ENCODE data around the gene GDF15.
A peak's percentile ranks its signal among the peaks of the same experiment; 100 is the strongest.
"Not testable (repeated sequence)": the region's sequence is repeated elsewhere in the genome, so short reads cannot be mapped to it uniquely, and the experiment has no call there.

Gene GDF15

GRCh38 chr19:18379803-18380747 is 5.9 kb upstream of the GDF15 start:
- H3K27ac Mint-ChIP-seq, result no peak overlapping the region
- H3K27me3 Mint-ChIP-seq, result peaks cover 5% of the 10 kb centered on the region
- H3K36me3 Mint-ChIP-seq, result no peaks in the 10 kb centered on the region
- no peaks in the 10 kb centered on the region for H3K9me3 Mint-ChIP-seq (ENCODE audit: low read depth)
- no peaks in the 10 kb centered on the region for H3K4me1 Mint-ChIP-seq (ENCODE audit: low read depth)
- no peak overlapping the region for H3K4me3 Mint-ChIP-seq

- no peaks in the 10 kb centered on the region for H3K36me3 Mint-ChIP-seq
- no peaks in the 10 kb centered on the region for H3K4me1 Mint-ChIP-seq (ENCODE audit: low read depth)
- peaks cover 5% of the 10 kb centered on the region for H3K27me3 Mint-ChIP-seq
- H3K9me3 Mint-ChIP-seq (ENCODE audit: low read depth), result no peaks in the 10 kb centered on the region
- H3K4me3 Mint-ChIP-seq, result no peak overlapping the region
- H3K27ac Mint-ChIP-seq, result no peak overlapping the region
Observed at GRCh38 chr19:18380843-18381242, 5.1 kb upstream of the GDF15 start.

- H3K27me3 Mint-ChIP-seq, result peaks cover 15% of the 10 kb centered on the region
- H3K4me3 Mint-ChIP-seq; H3K36me3 Mint-ChIP-seq; H3K9me3 Mint-ChIP-seq (ENCODE audit: low read depth); H3K4me1 Mint-ChIP-seq (ENCODE audit: low read depth); H3K27ac Mint-ChIP-seq: not testable (repeated sequence)
Observed at GRCh38 chr19:18383622-18384021, 2.3 kb upstream of the GDF15 start.

- Mint-ChIP-seq H3K4me1 (ENCODE audit: low read depth) (peaks cover 4% of the 10 kb centered on the region), H3K27me3 (peaks cover 18% of the 10 kb centered on the region), H3K9me3 (ENCODE audit: low read depth) (no peaks in the 10 kb centered on the region), H3K36me3 (no peaks in the 10 kb centered on the region), H3K4me3 (no peak overlapping the region), H3K27ac (no peak overlapping the region)
Observed at GRCh38 chr19:18384775-18385174, 1.2 kb upstream of the GDF15 start.

- Mint-ChIP-seq H3K4me3 (no peak overlapping the region), H3K36me3 (no peaks in the 10 kb centered on the region), H3K4me1 (ENCODE audit: low read depth) (peaks cover 4% of the 10 kb centered on the region), H3K9me3 (ENCODE audit: low read depth) (no peaks in the 10 kb centered on the region), H3K27me3 (peaks cover 19% of the 10 kb centered on the region), H3K27ac (no peak overlapping the region)
Observed at GRCh38 chr19:18385359-18385674, 641 bp upstream of the GDF15 start.

- no peaks in the 10 kb centered on the region for H3K36me3 Mint-ChIP-seq
- no peak overlapping the region for H3K4me3 Mint-ChIP-seq
- H3K4me1 Mint-ChIP-seq (ENCODE audit: low read depth), result peaks cover 4% of the 10 kb centered on the region
- H3K9me3 Mint-ChIP-seq (ENCODE audit: low read depth), result no peaks in the 10 kb centered on the region
- no peak overlapping the region for H3K27ac Mint-ChIP-seq
- peaks cover 23% of the 10 kb centered on the region for H3K27me3 Mint-ChIP-seq
Observed at GRCh38 chr19:18386543-18387271, 749 bp downstream of the GDF15 start.

- no peaks in the 10 kb centered on the region for H3K36me3 Mint-ChIP-seq
- no peak overlapping the region for H3K27ac Mint-ChIP-seq
- H3K4me1 Mint-ChIP-seq (ENCODE audit: low read depth), result peaks cover 4% of the 10 kb centered on the region
- peaks cover 23% of the 10 kb centered on the region for H3K27me3 Mint-ChIP-seq
- no peaks in the 10 kb centered on the region for H3K9me3 Mint-ChIP-seq (ENCODE audit: low read depth)
- H3K4me3 Mint-ChIP-seq, result peak overlapping the region; percentile 75
Observed at GRCh38 chr19:18388100-18388959, 2.4 kb downstream of the GDF15 start.

GRCh38 chr19:18388960-18389725 is 3.2 kb downstream of the GDF15 start:
- Mint-ChIP-seq H3K9me3 (ENCODE audit: low read depth) (no peaks in the 10 kb centered on the region), H3K4me1 (ENCODE audit: low read depth) (peaks cover 4% of the 10 kb centered on the region), H3K36me3 (no peaks in the 10 kb centered on the region), H3K4me3 (peak overlapping the region; percentile 40), H3K27ac (no peak overlapping the region), H3K27me3 (peaks cover 26% of the 10 kb centered on the region)

- H3K27me3 Mint-ChIP-seq, result peaks cover 23% of the 10 kb centered on the region
- no peaks in the 10 kb centered on the region for H3K9me3 Mint-ChIP-seq (ENCODE audit: low read depth)
- H3K4me3 Mint-ChIP-seq, result peak overlapping the region; percentile 40
- no peaks in the 10 kb centered on the region for H3K36me3 Mint-ChIP-seq
- H3K27ac Mint-ChIP-seq, result no peak overlapping the region
- peaks cover 4% of the 10 kb centered on the region for H3K4me1 Mint-ChIP-seq (ENCODE audit: low read depth)
Observed at GRCh38 chr19:18389726-18390064, 3.7 kb downstream of the GDF15 start.

GRCh38 chr19:18390065-18390907 is 4.3 kb downstream of the GDF15 start:
- no peak overlapping the region for H3K27ac Mint-ChIP-seq
- peaks cover 4% of the 10 kb centered on the region for H3K4me1 Mint-ChIP-seq (ENCODE audit: low read depth)
- H3K9me3 Mint-ChIP-seq (ENCODE audit: low read depth), result no peaks in the 10 kb centered on the region
- H3K36me3 Mint-ChIP-seq, result no peaks in the 10 kb centered on the region
- peaks cover 23% of the 10 kb centered on the region for H3K27me3 Mint-ChIP-seq
- H3K4me3 Mint-ChIP-seq, result no peak overlapping the region

GRCh38 chr19:18391509-18392075 is 5.6 kb downstream of the GDF15 start:
- H3K36me3 Mint-ChIP-seq, result no peaks in the 10 kb centered on the region
- no peaks in the 10 kb centered on the region for H3K9me3 Mint-ChIP-seq (ENCODE audit: low read depth)
- H3K4me1 Mint-ChIP-seq (ENCODE audit: low read depth), result peaks cover 4% of the 10 kb centered on the region
- H3K27me3 Mint-ChIP-seq, result peaks cover 19% of the 10 kb centered on the region
- no peak overlapping the region for H3K4me3 Mint-ChIP-seq
- no peak overlapping the region for H3K27ac Mint-ChIP-seq

- no peaks in the 10 kb centered on the region for H3K9me3 Mint-ChIP-seq (ENCODE audit: low read depth)
- peaks cover 14% of the 10 kb centered on the region for H3K27me3 Mint-ChIP-seq
- H3K36me3 Mint-ChIP-seq, result no peaks in the 10 kb centered on the region
- H3K27ac Mint-ChIP-seq, result no peak overlapping the region
- peaks cover 4% of the 10 kb centered on the region for H3K4me1 Mint-ChIP-seq (ENCODE audit: low read depth)
- H3K4me3 Mint-ChIP-seq, result no peak overlapping the region
Observed at GRCh38 chr19:18392417-18392816, 6.5 kb downstream of the GDF15 start.

GRCh38 chr19:18392926-18393325 is 7.0 kb downstream of the GDF15 start:
- Mint-ChIP-seq H3K4me1 (ENCODE audit: low read depth) (peaks cover 5% of the 10 kb centered on the region), H3K4me3 (no peak overlapping the region), H3K27ac (no peak overlapping the region), H3K9me3 (ENCODE audit: low read depth) (no peaks in the 10 kb centered on the region), H3K36me3 (no peaks in the 10 kb centered on the region), H3K27me3 (peaks cover 12% of the 10 kb centered on the region)
